Small intestine (tissue), 7 donors: Measurements from ENCODE around the gene NCF2. TPM values are rescaled to one million over a fixed set of nuclear protein-coding genes. Genes with fewer than 3 reads are reported as not detected.

ENCODE experiments used
- DNase-seq, 2 donors: peaks; one replicate each; pipeline versions ENCODE4 v3.0.0 to v3.0.0-alpha.2; 2013
- FAIRE-seq: peaks from 2 replicates; lab custom pipeline; 2012; peaks lifted over from hg19 to GRCh38; lab: Jason Lieb, UNC
- H3K27ac ChIP-seq, 3 donors: one replicate each; pipeline ENCODE4 v1.5.1; 2013; ENCODE audit warnings: low read length in 2 of 3, mild to moderate bottlenecking in 2 of 3, control low read depth in 1 of 3, inconsistent platforms in 1 of 3, low read depth in 1 of 3, moderate library complexity in 1 of 3
- H3K27me3 ChIP-seq, 3 donors: one replicate each; pipeline ENCODE4 v1.6.1; 2013; ENCODE audit warnings: low read length in 3 of 3, inconsistent platforms in 1 of 3; ENCODE audit not compliant: control insufficient read depth in 3 of 3, insufficient read depth in 3 of 3
- H3K36me3 ChIP-seq, 3 donors: one replicate each; pipeline ENCODE4 v1.6.1; 2013; ENCODE audit warnings: low read length in 3 of 3, inconsistent platforms in 1 of 3, low read depth in 1 of 3, mild to moderate bottlenecking in 1 of 3, moderate library complexity in 1 of 3; ENCODE audit not compliant: control insufficient read depth in 3 of 3, insufficient read depth in 2 of 3
- H3K4me1 ChIP-seq, 3 donors: one replicate each; pipeline ENCODE4 v1.6.1; 2013; ENCODE audit warnings: low read length in 2 of 3, inconsistent platforms in 1 of 3, low read depth in 1 of 3, mild to moderate bottlenecking in 1 of 3, moderate library complexity in 1 of 3; ENCODE audit not compliant: control insufficient read depth in 3 of 3, insufficient read depth in 2 of 3
- H3K4me3 ChIP-seq, 3 donors: one replicate each; pipeline ENCODE4 v1.5.1; 2013; ENCODE audit warnings: low read length in 3 of 3, control low read depth in 1 of 3, inconsistent platforms in 1 of 3, low read depth in 1 of 3, mild to moderate bottlenecking in 1 of 3, moderate library complexity in 1 of 3
- H3K9me3 ChIP-seq, 2 donors: one replicate each; pipeline ENCODE4 v1.6.1; 2013; ENCODE audit warnings: low read depth in 1 of 2, low read length in 1 of 2; ENCODE audit not compliant: control insufficient read depth in 2 of 2, insufficient read depth in 1 of 2
- WGBS, 3 donors: extraction: QIAGEN DNeasy Blood & Tissue Kit; methylation state at CpG; one replicate each; pipeline ENCODE4 v1.1.7; 2013; 5-methylcytosine and 5-hydroxymethylcytosine counted together
- polyA plus RNA-seq, 4 donors: library from polyadenylated mRNA; stranded (reverse) in 3 of 4; unstranded in 1 of 4; fragments of 200-250 nt in 3 of 4; fragments of 120-200 nt in 1 of 4; gene quantifications; one replicate each; pipeline versions ENCODE4 v1.2.1 to v1.2.3, GENCODE V29; 2013
- donor health status: healthy with polysubstance abuse.
- donor health status: control.
- donor health status: control.
- donor health status: Bipolar disorder and iron deficiency.
- donor health status: healthy.

The NCF2 gene
- polyA plus RNA-seq, 4 donors = 0.89 to 4.9 (median 3.3) TPM

DNA sequence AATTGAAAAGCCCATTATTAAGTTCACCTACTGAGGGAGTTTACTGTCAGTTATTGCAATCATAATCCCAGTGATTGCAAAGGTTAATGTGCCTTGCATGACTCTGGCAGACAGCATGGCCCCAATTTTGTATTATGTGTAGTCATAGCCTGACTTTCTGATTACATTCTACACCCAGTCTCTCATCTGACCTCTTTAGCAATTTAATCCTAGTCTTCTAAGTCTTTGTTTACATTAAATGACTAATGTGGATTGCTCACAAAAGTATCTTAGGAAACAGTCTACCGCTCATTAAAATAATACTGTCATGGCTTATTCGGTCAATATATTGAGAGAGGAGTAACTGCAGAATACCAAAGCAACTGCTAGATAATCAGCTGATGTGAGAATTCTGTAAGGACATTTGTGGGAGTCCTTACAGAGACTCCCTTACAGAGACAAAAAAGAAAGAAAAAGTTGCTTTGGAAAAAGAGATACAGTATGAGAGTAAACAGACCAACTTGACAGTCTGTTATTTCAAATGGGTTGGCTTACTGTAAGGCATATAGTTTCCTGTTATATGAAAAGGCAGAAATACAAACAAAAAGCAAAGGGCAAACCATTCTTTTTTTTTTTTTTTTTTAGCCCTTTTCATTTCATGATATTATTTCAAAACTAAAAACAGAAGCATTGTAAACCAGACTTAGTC is 75.1 kb downstream of the NCF2 start:
- FAIRE-seq = no peak
- H3K4me1 ChIP-seq = peaks cover 0 to 3% (median 0%) of the 10 kb centered on the region in 3 donors
- no peak overlapping the region for H3K27ac ChIP-seq
- H3K27me3 ChIP-seq = no peaks in the 10 kb centered on the region
- no peak overlapping the region for H3K4me3 ChIP-seq
- H3K36me3 ChIP-seq = peaks cover 1 to 18% (median 4%) of the 10 kb centered on the region in 3 donors
- WGBS, 3 donors = 34 to 62% (median 55%) methylated on average over 2 of the region's 2 CpGs
- DNase-seq = peak; percentile 36 to 57
- no peaks in the 10 kb centered on the region for H3K9me3 ChIP-seq

DNA sequence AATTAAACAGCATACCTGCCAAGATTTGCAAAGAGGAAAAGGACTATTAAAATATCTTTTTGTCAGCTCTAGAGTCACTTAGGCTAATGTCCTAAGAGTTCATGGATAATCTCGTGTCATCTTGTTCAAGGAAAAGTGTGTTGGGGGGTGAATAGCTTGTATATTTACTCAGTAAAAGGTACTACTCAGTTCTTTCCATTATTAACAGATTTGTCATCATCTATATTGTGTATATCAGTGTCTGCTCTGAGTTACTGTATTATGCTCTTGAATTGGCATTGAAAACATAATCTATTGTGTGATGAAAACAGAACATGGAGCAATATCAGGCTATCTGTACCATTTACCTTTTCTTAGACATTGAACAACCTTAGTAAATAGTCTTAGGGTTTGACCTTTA is 76.0 kb downstream of the NCF2 start:
- H3K36me3 ChIP-seq = peaks cover 1 to 18% (median 4%) of the 10 kb centered on the region in 3 donors
- FAIRE-seq (no peak), DNase-seq (no peak)
- H3K9me3 ChIP-seq = no peaks in the 10 kb centered on the region
- 80 to 86% (median 83%) methylated on average over 1 of the region's 1 CpG for WGBS, 3 donors
- H3K4me1 ChIP-seq = peaks cover 0 to 3% (median 0%) of the 10 kb centered on the region in 3 donors
- no peak overlapping the region for H3K4me3 ChIP-seq
- no peaks in the 10 kb centered on the region for H3K27me3 ChIP-seq
- H3K27ac ChIP-seq = no peak overlapping the region

DNA sequence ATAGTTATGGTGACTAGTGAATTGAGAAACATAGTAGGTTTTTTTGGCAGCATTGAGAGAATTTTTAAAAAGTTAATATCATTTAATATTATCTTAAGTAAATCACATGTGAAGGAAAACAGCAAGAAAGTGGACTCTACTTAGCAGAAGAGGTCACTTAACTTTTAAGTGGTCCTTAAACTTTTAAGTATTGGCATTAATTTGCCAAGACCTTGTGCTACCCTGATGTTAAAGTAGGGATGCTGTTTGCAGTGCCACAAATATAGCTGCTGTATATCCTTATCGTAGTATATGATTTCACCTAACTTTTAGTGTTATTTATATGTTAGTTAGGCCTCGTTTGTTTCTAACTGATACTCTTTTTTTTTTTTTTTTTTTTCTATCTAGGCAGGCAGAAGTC is 77.8 kb downstream of the NCF2 start:
- no peak for FAIRE-seq
- Histone ChIP-seq H3K4me1 (peaks cover 0 to 3% (median 0%) of the 10 kb centered on the region in 3 donors), H3K4me3 (no peak overlapping the region), H3K9me3 (no peaks in the 10 kb centered on the region), H3K36me3 (peaks cover 0 to 10% (median 2%) of the 10 kb centered on the region in 3 donors), H3K27me3 (no peaks in the 10 kb centered on the region), H3K27ac (no peak overlapping the region)
- no peak for DNase-seq
- 72 to 89% (median 74%) methylated on average over 2 of the region's 2 CpGs for WGBS, 3 donors

DNA sequence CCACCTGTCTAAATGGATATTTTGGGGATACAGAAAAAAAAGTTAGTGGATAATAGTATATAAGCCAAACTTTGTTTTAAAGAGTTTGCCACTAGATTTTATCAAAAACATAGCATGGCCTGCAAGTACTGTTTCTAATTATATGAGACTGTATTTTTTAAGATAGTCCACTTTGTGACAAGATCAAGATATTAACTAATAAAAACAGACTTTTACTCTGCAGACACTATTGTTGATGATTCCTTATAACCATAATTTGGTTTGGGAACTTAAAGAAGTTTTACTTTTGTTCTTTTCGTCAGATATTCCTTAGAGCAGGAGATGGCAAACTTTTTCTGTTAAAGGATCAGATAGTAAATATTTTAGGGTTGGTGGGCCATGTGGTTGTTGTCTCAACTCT is 81.6 kb downstream of the NCF2 start:
- no peak for DNase-seq
- WGBS, 3 donors = 88 to 95% (median 94%) methylated on average over 1 of the region's 1 CpG
- Histone ChIP-seq H3K27ac (no peak overlapping the region), H3K27me3 (no peaks in the 10 kb centered on the region), H3K4me3 (no peak overlapping the region), H3K36me3 (peaks cover 0 to 7% (median 0%) of the 10 kb centered on the region in 3 donors), H3K4me1 (no peaks in the 10 kb centered on the region), H3K9me3 (no peaks in the 10 kb centered on the region)
- no peak for FAIRE-seq

DNA sequence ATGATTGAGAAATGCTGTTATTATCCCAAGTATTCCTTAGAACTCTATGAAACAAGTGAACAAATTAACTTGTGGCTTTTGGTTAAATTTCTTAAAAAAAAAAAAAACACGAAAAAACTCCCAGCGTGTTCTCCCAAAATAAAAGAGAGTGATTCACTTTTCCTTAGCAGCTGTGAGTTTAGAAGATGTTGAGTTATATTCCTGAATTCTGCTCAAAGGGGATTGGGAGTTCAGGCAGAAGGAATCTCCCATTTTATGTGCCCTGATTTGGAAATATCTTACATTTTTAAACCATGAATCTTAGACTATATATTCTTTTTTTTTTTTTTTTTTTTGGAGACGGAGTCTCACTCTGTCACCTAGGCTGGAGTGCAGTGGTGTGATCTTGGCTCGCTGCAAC is 83.7 kb downstream of the NCF2 start:
- H3K9me3 ChIP-seq = no peaks in the 10 kb centered on the region
- H3K27ac ChIP-seq = no peak overlapping the region
- H3K27me3 ChIP-seq = no peaks in the 10 kb centered on the region
- FAIRE-seq (no peak), DNase-seq (no peak)
- no peak overlapping the region for H3K4me3 ChIP-seq
- peaks cover 0 to 3% (median 0%) of the 10 kb centered on the region in 3 donors for H3K36me3 ChIP-seq
- H3K4me1 ChIP-seq = peaks cover 0 to 3% (median 0%) of the 10 kb centered on the region in 3 donors
- WGBS, 3 donors = 84 to 96% (median 93%) methylated on average over 4 of the region's 4 CpGs

Other genes starting within 250 kb of the NCF2 start
- gene NMNAT2, start 172.1 kb downstream of the NCF2 start, polyA plus RNA-seq = 1 to 10 TPM in 1 of 4 donors, under 1 TPM in 1, not detected in 2; 0.34 to 2.3 TPM
- 10 to 100 TPM; 18.4 to 49.3 (median 22.3) TPM for gene SMG7, start 118.0 kb downstream of the NCF2 start, polyA plus RNA-seq
- 100 to 1,000 TPM; 125 to 160 (median 133) TPM for gene ARPC5, start 45.3 kb upstream of the NCF2 start, polyA plus RNA-seq
- gene APOBEC4, start 62.9 kb upstream of the NCF2 start, polyA plus RNA-seq = under 1 TPM in 3 of 4 donors, not detected in 1; 0.01 to 0.22 (median 0.13) TPM
- gene RGL1, start 214.7 kb upstream of the NCF2 start, polyA plus RNA-seq = 10 to 100 TPM in 1 of 4 donors, 1 to 10 TPM in 3; 4.2 to 55.5 (median 8.0) TPM